Midbrain (tissue), 1 donor: Measurements from ENCODE around the gene SLC22A14.
"Not testable (repeated sequence)": the region's sequence is repeated elsewhere in the genome, so short reads cannot be mapped to it uniquely, and the experiment has no call there.

ENCODE experiments used
- DNase-seq: peaks from one replicate; lab custom pipeline; 2025; lab: John Stamatoyannopoulos, UW

Gene SLC22A14, protein sequence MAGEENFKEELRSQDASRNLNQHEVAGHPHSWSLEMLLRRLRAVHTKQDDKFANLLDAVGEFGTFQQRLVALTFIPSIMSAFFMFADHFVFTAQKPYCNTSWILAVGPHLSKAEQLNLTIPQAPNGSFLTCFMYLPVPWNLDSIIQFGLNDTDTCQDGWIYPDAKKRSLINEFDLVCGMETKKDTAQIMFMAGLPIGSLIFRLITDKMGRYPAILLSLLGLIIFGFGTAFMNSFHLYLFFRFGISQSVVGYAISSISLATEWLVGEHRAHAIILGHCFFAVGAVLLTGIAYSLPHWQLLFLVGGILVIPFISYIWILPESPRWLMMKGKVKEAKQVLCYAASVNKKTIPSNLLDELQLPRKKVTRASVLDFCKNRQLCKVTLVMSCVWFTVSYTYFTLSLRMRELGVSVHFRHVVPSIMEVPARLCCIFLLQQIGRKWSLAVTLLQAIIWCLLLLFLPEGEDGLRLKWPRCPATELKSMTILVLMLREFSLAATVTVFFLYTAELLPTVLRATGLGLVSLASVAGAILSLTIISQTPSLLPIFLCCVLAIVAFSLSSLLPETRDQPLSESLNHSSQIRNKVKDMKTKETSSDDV

GRCh38 chr3:38281895-38282686 is at the start of gene SLC22A14:
SLC22A14 (plus strand) TSS chr3:38282294; CDS start chr3:38306027, 23,733 bp downstream.
- no peak for DNase-seq

GRCh38 chr3:38232701-38233100 is 49.4 kb upstream of the SLC22A14 start:
- no peak for DNase-seq

GRCh38 chr3:38235466-38235865 is 46.6 kb upstream of the SLC22A14 start:
- no peak for DNase-seq

DNA sequence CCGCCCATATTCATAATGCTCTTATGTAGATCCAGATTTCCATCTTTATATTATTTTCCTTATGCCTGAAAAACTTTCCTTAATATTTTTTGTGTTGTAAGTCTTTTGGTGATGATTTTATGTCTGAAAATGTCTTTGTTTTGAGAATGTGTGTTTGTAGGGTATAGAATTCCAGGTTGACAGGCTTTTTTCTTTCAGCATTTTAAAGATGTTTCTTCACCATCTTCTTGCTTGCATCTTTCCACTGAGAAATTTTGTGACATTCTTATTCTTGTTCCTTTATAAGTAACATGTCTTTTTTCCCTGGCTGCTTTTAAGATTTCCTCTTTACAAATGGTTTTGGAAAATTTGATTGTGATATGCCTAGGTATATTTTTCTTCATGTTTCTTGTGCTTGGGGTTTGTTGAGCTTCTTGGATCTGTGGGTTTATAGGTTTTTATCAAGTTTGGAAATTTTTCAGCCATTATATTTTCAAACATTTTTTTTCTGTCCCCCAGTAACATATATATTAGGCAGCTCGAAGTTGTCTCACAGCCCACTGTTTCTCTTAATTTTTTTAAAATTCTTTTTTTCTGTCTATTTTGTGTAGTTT is 43.6 kb upstream of the SLC22A14 start:
- no peak for DNase-seq

GRCh38 chr3:38242812-38243211 is 39.3 kb upstream of the SLC22A14 start:
- not testable (repeated sequence) for DNase-seq

DNA sequence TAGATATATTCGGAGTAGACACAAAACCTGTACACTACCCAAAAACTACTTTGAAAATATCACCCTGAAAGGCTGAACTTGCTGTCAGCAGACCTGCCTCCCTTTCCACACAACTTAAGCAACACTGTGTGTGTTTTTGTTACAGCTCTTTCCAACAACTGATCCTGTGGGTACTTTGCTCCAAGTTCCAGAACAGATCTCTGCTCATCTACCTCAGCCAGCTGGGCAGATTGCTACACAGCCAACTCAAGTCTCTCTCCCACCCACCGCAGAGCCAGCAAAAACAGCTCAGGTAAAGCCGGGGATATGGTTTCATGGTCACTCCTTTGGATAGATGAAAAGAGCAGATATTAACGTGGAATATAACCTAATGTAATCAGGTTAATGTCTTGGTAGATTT is 36.2 kb upstream of the SLC22A14 start:
- no peak for DNase-seq

DNA sequence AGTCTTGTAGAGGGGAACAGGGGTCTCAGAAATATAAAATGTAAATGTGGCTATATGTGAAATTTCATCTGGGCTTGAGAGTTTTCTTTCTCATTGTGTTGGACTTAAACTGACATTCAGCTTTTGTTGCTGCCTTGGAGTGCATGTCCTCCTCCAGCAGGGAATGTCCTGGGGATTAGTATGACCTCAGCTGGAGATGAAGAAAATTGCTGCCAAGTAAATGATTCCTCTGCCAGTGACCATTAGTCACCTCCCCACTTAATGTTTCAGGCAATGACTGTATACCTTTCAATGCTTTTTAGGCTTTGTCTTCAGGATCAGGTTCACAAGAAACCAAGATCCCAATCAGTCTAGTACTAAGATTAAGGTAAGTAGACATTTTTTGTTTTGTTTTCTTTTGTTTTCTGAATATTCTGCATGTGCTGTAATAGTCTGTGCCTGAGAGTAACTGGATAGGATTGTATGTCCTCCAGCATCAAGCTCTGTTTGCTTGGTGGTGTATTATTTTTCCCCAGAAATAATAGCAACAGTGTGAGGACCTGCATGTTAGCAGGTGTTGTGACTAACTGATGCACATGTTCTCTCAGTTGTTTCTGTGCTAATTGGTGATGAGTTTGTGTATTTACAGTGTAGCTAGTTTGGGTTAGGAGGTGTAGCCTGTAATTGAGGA is 34.6 kb upstream of the SLC22A14 start:
- peak; percentile 8 for DNase-seq

- no peak for DNase-seq
These were observed 31.9 kb upstream of the SLC22A14 start for GRCh38 chr3:38250198-38250597.

GRCh38 chr3:38251197-38251596 is 30.9 kb upstream of the SLC22A14 start:
- DNase-seq, result no peak

GRCh38 chr3:38253704-38254103 is 28.4 kb upstream of the SLC22A14 start:
- no peak for DNase-seq

DNA sequence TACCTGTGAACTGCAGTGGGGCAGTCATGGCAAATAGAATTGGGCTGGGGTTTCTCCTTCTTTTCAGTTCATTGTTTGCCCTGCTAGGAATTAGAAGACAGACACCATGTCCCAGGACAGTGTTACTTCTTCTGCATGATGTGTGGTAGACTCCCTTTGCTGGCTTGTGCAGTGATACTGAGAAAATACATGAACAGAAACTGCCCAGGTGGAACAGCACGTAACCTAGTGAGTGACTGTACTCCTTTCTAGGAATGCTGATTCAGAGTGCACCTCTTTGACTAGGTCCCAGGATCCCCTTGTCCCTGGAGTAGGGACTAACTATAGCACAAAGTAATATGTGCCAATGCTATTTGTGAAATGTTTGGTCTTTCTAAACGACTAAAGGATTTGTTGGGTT is 27.2 kb upstream of the SLC22A14 start:
- DNase-seq, result no peak

- DNase-seq, result no peak
These were observed 26.5 kb upstream of the SLC22A14 start for GRCh38 chr3:38255627-38256026.

- DNase-seq, result no peak
These were observed 24.5 kb upstream of the SLC22A14 start for GRCh38 chr3:38257583-38257982.

GRCh38 chr3:38260474-38260873 is 21.6 kb upstream of the SLC22A14 start:
- DNase-seq, result no peak

DNA sequence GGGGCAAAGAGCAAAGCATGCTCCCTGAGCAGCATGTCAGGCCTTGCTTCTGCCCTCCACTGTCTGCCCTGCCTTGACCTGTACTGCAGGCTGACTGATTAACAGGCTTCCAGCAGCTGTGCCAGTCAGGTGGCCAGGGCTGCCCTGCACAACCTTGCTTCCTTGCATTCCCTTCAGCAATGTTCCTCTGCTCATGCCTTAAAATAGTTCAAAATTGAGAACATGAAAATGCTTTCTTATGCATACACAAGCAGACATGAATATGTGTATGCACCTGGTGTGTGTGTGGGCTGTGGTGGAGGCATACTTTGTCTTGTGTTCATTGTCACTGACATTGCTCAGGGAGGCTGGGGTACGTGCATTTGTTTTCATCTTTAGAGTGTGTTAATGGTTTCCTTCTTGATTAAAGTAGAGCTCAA is 17.7 kb upstream of the SLC22A14 start:
- DNase-seq, result no peak

DNA sequence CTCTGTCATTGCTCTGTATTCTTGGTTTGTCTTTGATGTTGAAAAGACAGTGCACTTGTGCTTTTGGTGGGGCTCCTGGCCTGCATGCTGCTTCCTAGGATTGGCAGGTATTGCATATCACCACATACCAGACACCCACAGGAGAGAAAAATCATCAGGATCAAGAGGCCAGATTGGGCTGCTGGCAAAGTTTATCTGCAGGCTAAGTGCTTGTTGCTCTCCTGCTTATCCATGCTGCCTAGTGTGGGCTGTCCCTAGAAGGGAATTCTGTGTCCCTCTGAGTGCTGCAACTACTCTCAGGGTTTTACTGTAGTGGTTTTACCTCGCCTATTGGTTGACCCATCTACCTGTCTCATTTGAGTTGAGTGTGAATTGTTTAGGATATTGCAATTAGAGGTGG is 17.3 kb upstream of the SLC22A14 start:
- no peak for DNase-seq

DNA sequence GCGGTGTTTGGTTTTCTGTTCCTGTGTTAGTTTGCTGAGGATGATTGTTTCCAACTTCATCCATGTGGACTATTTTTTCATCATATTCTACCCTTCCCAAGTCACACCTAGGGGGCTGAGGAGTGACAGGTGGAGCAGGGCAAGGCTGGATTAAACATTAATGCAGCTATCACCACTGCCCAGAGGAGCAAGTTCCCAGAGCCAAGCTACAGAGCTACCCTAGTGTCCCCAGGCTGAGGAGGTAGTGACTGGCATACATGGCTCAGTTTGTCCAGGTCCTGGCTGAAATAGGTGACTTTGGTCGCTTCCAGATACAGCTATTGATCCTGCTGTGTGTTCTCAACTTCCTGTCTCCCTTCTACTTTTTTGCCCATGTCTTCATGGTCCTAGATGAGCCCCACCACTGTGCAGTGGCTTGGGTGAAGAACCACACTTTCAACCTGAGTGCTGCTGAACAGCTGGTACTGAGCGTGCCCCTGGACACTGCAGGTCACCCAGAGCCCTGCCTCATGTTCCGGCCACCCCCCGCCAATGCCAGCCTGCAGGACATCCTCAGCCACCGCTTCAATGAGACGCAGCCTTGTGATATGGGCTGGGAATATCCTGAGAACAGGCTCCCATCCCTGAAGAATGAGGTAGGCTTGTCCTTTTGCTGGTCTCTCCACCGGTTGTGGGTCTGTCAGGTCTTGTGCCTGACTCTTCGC is 16.3 kb upstream of the SLC22A14 start, which contains the start of gene SLC22A13:
SLC22A13 (plus strand) TSS at position 209 of the 704 bp plus-strand sequence; CDS start at position 258, 49 bp downstream.
- no peak for DNase-seq

DNA sequence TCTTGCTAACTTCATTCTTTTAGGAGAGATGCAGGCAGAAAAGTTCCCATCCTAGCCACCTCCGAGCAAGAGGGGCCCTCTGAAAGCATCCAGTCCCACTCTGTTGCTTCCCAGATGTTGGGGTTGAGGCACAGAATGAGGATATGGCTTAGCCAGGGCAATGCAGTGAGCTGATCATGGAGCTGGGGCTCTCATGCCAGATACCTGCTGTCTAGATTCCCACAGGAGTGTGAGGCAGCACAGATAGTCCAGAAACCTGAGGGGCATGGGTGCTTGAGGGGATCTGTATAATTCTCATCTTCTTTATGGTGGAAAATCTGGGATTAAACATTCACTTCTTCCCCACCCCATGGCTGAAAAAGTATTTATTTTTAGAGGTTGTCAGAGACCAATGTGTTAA is 15.3 kb upstream of the SLC22A14 start:
- DNase-seq, result no peak

DNA sequence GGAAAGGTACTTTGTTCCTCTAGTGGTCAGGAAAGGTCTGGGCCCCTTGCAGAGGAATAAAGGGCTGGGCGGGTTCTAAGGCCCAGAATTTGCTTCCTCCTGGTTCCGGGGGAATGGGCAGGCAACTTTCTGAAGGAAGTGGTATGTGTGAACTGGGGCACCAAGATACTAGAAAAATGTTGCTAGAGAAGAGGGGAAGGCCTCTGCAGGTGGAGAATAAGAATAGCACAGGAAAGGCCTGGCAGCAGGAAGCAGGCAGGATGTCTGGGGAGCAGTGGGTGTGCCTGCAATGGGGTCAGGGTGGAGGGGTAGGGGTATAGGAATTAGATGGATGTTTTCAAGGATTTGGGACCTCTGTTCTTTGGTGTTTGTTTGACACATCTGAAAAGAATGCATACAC is 14.4 kb upstream of the SLC22A14 start:
- DNase-seq, result no peak

DNA sequence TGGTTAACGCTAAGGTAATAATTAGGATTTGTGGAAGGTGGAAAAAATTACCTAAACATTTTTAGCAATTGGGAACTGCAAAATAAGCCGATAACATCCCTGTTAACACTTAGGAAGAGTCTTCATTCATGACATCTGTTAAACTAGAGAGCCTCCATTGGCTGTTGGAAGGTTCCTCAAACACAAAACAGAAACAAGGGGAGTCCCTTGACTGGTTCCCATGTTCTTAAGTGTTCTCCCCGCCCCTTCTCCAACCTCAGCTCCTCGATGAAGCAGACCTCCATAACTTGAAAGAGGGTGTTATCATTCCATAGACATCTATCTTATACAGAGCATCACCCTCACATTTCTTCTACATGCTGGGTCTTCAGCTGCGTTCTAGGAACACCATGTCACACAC is 14.0 kb upstream of the SLC22A14 start:
- DNase-seq, result no peak

DNA sequence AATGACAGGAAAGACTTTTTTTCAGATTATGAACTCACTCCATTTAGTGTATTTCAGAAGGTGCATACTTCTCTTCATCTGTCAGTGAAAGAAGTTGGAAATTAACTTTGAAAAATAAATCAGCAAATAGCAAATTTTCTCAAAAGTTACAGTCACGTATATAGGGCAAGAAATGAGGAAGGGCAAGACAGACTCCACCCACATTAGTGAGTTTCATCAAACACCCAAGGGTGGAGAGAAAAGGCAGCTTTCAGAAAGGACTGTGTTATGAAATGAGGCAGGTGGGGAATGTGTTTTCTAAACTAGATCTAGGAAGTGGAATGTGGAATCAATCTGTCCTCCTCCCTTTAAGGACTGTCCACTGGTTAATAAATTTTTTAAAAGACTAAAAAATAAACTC is 13.6 kb upstream of the SLC22A14 start:
- no peak for DNase-seq
